SU-DHL-6 (cell line): ENCODE data around the gene TAF9.

ENCODE experiments used
- H2AFZ ChIP-seq: fragments of 200-600 bp; sonication (generic); 2 replicates; pipeline ENCODE4 v1.6.1; 2014; ENCODE audit warnings: low read depth, mild to moderate bottlenecking, moderate library complexity, mixed read lengths, antibody characterized with exemption, low read length; ENCODE audit not compliant: severe bottlenecking
- H3F3A ChIP-seq: fragments of 200-600 bp; shearing (Covaris generic); 2 replicates; pipeline ENCODE4 v1.6.0; 2016; ENCODE audit warnings: antibody characterized with exemption, mild to moderate bottlenecking; ENCODE audit not compliant: insufficient read depth
- H3K27ac ChIP-seq: fragments of 200-600 bp; sonication (generic); 2 replicates; pipeline ENCODE4 v1.5.1; 2016; ENCODE audit warnings: low read depth, mild to moderate bottlenecking, low read length, moderate library complexity, mixed read lengths
- H3K27me3 ChIP-seq: fragments of 200-600 bp; sonication (generic), shearing (Covaris generic); 2 replicates; pipeline ENCODE4 v1.6.0; 2014; ENCODE audit warnings: mild to moderate bottlenecking, low read length
- H3K36me3 ChIP-seq: fragments of 200-600 bp; sonication (generic); 2 replicates; pipeline ENCODE4 v1.6.1; 2014; ENCODE audit warnings: mild to moderate bottlenecking, low read length, mixed read lengths
- H3K4me2 ChIP-seq: fragments of 300-600, 200-600 bp; shearing (Covaris generic), sonication (generic); 2 replicates; pipeline ENCODE4 v1.6.0; 2014; ENCODE audit warnings: low read length, low read depth, mild to moderate bottlenecking; ENCODE audit not compliant: poor library complexity, severe bottlenecking
- H3K4me3 ChIP-seq: fragments of 200-600 bp; sonication (generic); 2 replicates; pipeline ENCODE4 v1.5.1; 2014; ENCODE audit warnings: antibody characterized with exemption, low read length, mild to moderate bottlenecking, mixed read lengths; ENCODE audit not compliant: insufficient read depth, poor library complexity, severe bottlenecking
- H3K79me2 ChIP-seq: fragments of 200-600 bp; sonication (generic); 2 replicates; pipeline ENCODE4 v1.6.1; 2014; ENCODE audit warnings: mild to moderate bottlenecking, low read length, moderate library complexity; ENCODE audit not compliant: insufficient read depth
- H3K9ac ChIP-seq: fragments of 200-600 bp; sonication (generic); 2 replicates; pipeline ENCODE4 v1.7.0; 2014; ENCODE audit warnings: mild to moderate bottlenecking, low read length
- H3K9me2 ChIP-seq: fragments of 200-600 bp; sonication (generic); replicated peaks from 2 replicates; pipeline ENCODE4 v1.6.1; 2014; ENCODE audit warnings: low read length; ENCODE audit not compliant: insufficient read depth
- H3K9me3 ChIP-seq: fragments of 200-600 bp; sonication (generic); 2 replicates; pipeline ENCODE4 v1.6.1; 2014; ENCODE audit warnings: low read length, mixed read lengths; ENCODE audit not compliant: insufficient read depth
- H4K20me1 ChIP-seq: fragments of 200-600 bp; sonication (generic); 2 replicates; pipeline ENCODE4 v1.6.1; 2014; ENCODE audit warnings: low read depth, mild to moderate bottlenecking, antibody characterized with exemption, low read length, moderate library complexity, mixed read lengths
- CTCF ChIP-seq: fragments of 200-600 bp; sonication (generic); IDR thresholded peaks from one replicate; pipeline ENCODE4 v1.5.1; 2017; ENCODE audit warnings: antibody characterized with exemption, mild to moderate bottlenecking, low read length, moderate library complexity; ENCODE audit not compliant: insufficient read depth, poor library complexity, severe bottlenecking
- EZH2phosphoT487 ChIP-seq: fragments of 200-600 bp; sonication (generic), shearing (Covaris generic); conservative IDR thresholded peaks from 2 replicates; pipeline ENCODE4 v1.6.1; 2018; ENCODE audit warnings: mild to moderate bottlenecking, antibody characterized with exemption, low read length, moderate library complexity, mixed read lengths

TAF9 gene, protein sequence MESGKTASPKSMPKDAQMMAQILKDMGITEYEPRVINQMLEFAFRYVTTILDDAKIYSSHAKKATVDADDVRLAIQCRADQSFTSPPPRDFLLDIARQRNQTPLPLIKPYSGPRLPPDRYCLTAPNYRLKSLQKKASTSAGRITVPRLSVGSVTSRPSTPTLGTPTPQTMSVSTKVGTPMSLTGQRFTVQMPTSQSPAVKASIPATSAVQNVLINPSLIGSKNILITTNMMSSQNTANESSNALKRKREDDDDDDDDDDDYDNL

GRCh38 chr5:69369340-69370121 lies at the start of gene TAF9, which contains the start of the genes AK6 and RAD17:
TAF9 (minus strand) TSS chr5:69369520; CDS start chr5:69365737, 3,783 bp downstream.
AK6 (minus strand) TSS chr5:69369520; CDS start chr5:69369490, 30 bp downstream.
RAD17 (plus strand) TSS chr5:69369818; CDS start chr5:69372209, 2,391 bp downstream.
- Histone ChIP-seq H3F3A (peaks cover 31% of the 10 kb centered on the region), H3K79me2 (peaks cover 92% of the 10 kb centered on the region), H3K9ac (peak within 1 kb of the TSS; percentile 91), H3K27ac (peak within 1 kb of the TSS; percentile 93), H2AFZ (peak within 1 kb of the TSS; percentile 52), H3K4me3 (peak within 1 kb of the TSS; percentile 71), H3K9me3 (no peaks in the 10 kb centered on the region), H3K36me3 (peaks cover 18% of the 10 kb centered on the region), H3K4me2 (peak within 1 kb of the TSS; percentile 93), H4K20me1 (peaks cover 17% of the 10 kb centered on the region; the same call in 1 of the 2 replicates), H3K27me3 (no peaks in the 10 kb centered on the region), H3K9me2 (no peaks in the 10 kb centered on the region)
- TF ChIP-seq EZH2phosphoT487 (no peak), CTCF (no peak)

DNA sequence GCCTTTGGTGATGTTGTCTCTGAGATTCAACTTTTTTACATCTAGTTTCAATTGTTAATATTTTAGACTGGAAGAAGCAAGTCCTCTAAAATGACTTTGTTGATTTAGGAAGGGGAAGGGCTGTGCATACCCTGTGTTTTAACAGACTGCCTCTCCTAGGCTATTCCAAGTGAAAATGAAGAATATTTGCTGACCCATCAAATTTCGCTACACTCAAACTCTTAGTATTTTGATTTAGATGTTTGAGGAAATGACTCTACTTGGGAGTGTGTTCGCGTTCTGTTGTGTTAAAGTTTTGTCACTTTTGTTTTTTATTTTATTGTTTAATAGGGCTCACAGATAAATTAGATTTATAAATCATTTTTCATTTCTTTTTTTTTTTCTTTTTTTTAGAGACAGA lies 49.2 kb upstream of the TAF9 start:
- peaks cover 10% of the 10 kb centered on the region; the same call in 1 of the 2 replicates for H3K36me3 ChIP-seq
- H3K27ac ChIP-seq: no peak overlapping the region
- H4K20me1 ChIP-seq: no peaks in the 10 kb centered on the region
- H2AFZ ChIP-seq: no peak overlapping the region
- no peak overlapping the region for H3K9ac ChIP-seq
- H3K4me2 ChIP-seq: no peak overlapping the region
- no peaks in the 10 kb centered on the region for H3K9me3 ChIP-seq
- TF ChIP-seq CTCF (no peak), EZH2phosphoT487 (no peak)
- H3K9me2 ChIP-seq: no peaks in the 10 kb centered on the region
- no peak overlapping the region for H3K4me3 ChIP-seq
- H3F3A ChIP-seq: 0 out of 2 replicates have a peak, but pooled peaks cover 3% of the 10 kb centered on the region
- no peaks in the 10 kb centered on the region for H3K27me3 ChIP-seq
- H3K79me2 ChIP-seq: no peaks in the 10 kb centered on the region

GRCh38 chr5:69416699-69417098 lies 47.4 kb upstream of the TAF9 start:
- Histone ChIP-seq H3K9me2 (no peaks in the 10 kb centered on the region), H2AFZ (no peak overlapping the region), H3F3A (0 out of 2 replicates have a peak, but pooled peaks cover 3% of the 10 kb centered on the region), H3K36me3 (peaks cover 10% of the 10 kb centered on the region; the same call in 1 of the 2 replicates), H4K20me1 (no peaks in the 10 kb centered on the region), H3K9me3 (no peaks in the 10 kb centered on the region), H3K79me2 (no peaks in the 10 kb centered on the region), H3K27ac (no peak overlapping the region), H3K4me3 (no peak overlapping the region), H3K9ac (no peak overlapping the region), H3K4me2 (no peak overlapping the region), H3K27me3 (no peaks in the 10 kb centered on the region)
- no peak for TF ChIP-seq EZH2phosphoT487
- TF ChIP-seq CTCF: no peak
